GM19468 (cell line): ENCODE measurements around the gene POU2F2.

ENCODE experiments used
- ATAC-seq: cut with Tn5 transposase; IDR thresholded peaks from one replicate; pipeline ENCODE4 v1.9.1; 2021; ENCODE audit warnings: mild to moderate bottlenecking, moderate library complexity, moderate number of reproducible peaks; ENCODE audit not compliant: unreplicated experiment; ENCODE audit errors: extremely low read depth

POU2F2 gene

DNA sequence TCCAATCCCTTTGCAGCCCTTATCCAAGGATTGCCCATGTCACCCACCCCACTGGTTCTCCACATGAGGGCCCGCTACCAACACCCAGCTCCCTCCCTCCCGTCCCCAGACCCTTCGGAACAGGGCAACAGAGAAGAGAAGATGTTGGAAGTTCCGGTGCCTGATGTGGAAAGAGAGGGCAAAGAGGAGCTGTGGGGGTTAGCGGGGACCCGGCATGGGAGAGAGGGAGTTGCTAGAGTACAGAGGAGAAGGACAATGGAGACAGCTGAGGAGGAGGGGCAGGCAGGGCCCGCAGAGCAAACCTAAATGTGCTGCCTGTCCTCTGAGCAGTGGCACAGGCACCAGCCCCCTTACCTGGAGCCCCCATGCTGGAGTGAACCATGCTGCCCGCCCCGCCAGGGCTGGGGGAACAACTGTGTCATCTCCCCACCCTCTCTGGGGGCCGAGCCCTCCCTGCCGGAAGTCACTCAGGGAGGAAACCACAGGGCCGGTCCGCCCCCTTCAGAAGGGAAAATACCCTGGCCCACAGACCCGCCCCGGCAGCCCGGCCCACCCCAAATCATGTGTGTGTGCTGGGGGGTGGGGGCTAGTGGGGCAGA is at the start of gene POU2F2:
Gene POU2F2, minus strand, starts transcription at position 417 of the 599 bp plus-strand sequence. Its CDS starts 35 bp downstream, at position 382.
- no peak for ATAC-seq

DNA sequence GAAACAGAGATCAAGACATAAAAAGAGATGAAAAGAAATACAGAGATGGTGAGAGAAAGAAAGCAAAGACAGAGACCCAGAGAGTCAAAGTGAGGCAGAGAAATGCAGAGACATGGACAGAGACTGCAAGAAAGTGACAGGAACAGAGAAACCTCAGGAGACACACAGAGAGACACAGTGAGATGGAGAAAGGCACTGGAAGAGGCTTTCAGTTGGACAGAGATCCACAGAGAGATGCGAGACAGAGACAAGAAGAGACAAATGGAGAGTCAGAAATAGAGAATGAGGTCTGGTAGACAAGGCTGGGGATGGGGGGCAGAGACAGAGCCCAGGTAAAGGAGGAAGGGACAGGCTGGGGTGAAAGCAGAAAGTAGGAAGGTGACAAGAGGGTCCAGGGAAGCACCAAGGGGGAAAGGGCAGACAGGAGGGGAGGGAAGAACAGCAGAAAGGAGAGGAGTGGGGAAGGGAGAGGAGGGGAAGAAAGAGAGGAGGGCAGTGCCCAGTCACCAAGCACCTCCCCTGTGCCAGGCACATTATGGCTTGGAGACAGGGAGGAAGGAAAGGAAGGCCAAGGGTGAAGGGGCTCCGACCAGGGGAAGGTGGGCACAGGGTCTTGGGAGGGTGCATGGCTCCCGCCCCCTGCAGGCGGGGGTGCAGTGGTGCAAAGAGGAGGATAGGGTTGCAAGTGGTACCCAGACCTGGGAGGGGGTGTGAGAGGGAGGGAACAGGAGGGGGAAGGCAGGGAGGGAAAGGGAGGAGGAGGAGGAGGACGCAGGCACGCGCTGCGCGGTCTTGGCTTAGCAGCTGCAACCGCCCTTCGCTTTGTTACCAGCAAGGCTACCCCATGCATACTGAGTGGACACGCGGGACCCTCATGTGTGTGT is 46.8 kb upstream of the POU2F2 start:
- no peak for ATAC-seq

DNA sequence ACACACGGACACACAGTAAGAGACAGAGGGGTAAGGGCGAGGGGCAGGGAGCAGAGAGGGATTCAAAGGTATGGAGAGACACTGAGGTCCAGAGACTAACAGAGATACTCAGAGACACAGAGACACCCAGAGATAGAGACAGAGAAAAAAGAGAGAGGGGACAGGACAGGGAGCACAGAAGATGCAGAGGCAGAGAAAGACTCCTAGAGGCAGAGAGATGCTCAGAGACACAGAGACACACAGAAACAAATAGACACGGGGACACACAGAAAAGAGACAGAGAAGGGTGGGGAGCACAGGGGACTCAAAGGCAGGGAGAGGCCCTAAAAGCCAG is 45.4 kb upstream of the POU2F2 start:
- no peak for ATAC-seq

DNA sequence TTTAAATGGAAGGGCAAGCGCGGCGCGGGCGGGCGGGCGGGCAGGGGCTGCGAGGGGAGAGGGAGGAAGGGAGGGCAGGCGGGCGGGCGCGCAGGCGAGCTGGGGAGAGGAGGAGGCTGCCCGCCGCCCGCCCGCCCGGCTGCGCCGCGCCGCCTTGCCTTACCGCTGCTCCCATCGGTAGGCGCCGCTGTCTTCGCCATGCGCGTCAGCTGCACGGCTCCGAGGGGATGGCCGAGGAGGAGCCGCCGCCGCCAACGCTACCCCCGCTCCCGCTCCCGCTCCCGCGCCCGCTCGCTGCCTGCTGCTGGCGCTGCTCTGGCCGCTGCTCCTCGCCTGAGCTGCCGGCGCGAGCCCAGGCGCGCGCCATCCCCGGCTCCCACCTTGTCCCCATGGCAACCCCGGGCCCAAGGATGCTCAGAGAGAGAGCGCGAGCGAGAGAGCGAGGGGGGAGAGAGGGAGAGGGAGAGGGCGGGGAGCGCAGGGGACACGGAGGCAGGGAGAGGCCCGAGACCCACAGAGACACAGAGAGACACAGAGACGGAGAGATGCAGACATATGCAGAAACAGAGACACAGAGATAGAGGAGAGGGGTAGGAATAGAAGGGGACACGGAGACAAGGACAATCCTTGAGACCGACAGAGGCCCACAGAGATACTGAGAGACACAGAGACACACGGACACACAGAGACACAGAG is 44.9 kb upstream of the POU2F2 start:
- no peak for ATAC-seq

DNA sequence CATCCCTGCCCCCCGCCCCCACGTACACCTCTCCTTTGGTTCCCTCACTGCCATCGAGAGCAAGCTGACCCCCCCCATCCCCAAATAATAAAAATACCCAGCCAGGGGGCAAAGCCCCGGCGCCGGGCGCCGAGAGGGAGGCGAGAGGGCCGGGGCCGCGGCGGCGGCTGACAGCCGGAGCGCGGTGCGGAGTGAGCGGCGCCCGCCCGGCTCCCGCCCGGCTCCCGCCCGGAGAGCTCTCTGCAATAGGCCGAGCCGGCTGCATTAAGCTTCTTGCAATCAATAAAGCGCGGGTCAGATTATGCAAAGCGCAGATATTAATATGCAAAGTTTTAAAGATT is 44.4 kb upstream of the POU2F2 start:
- no peak for ATAC-seq

DNA sequence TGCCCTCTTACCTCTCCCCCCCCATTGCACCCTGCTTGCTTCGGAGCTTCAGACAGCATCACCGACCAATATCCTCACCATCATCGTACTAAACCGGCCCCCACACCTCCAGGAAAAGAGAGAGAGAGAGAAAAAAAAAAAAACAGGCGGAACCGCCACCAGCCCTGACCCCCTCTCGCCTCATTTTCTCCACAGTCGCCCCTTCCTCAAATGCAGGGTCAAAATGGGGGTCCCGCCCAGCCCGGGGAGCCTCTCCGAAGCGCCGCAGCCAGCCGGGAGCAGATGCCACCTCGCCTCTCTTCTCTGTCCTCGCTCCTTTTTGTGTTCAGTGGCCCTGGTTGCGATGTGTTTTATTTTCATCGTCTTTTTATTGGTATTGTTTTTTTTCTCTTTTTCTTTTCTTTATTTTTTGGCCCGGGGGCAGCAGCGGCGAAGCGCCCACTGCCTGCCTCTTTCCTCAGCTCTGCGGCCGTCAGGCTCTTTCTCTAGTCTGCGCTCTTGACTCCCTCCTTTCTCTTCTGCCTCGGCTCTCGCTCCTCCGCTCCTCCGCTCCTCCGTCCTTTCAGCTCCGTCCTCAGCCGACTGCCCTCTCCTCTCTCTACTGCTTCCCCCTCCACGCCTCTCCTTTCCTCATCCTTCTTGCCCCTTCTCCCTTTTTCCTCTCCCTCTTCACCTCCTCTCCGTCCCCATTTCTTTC is 43.9 kb upstream of the POU2F2 start:
- ATAC-seq = no peak

DNA sequence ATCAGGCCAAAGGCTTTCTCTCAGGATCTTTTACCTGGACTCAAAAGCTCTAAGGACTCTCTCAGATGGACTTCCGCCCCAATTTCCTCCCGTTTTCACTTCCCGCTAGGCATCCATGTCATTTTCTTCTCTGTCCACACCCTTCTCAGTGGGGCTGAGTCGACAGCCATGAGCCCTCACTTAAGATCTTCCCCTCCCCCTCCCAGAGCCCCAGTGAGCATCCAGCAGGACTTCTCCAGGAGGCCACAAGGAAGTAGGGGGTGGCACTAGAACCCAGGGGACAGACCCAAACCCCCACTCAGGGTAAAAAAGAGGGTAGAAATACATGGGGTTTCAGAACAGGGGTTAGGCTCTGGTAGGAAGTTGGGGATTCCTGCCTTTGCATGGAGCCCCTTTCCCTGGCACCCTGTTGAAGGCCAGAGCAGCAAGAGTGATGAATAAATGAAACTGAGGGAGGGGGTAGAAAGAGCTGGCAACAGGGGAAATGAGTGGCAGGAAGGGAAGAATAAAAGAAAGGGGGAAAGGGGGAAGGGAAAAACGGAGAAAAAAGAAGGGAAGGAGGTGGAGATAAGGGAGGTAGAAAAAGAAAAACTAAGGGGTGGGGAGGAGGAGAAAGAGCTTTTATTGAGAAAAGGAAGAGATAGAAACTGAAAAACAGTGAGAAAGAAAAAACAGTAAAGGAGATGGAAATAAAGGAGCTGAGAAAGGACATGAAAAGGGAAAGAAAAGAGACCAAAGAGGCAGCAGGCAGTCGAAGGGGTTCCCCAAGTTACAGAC is 42.9 kb upstream of the POU2F2 start:
- ATAC-seq = no peak

DNA sequence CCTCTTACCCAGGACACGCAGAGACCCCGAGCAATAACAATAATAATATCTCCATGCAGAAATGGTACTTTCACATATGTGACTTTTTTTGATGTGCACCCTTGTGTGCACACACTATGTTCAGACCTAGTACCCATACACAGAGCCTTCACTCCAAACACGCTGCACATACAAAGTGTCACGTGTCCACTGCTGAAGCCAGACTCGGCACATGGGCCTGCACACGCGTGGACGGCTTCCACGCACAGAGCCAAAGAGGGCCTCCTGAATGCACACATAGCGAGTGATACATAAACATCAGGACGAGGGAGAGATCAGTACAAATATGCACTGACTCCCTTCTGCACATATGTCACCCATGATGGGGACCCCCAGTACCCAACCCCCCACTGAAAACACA is 41.9 kb upstream of the POU2F2 start:
- ATAC-seq = no peak

DNA sequence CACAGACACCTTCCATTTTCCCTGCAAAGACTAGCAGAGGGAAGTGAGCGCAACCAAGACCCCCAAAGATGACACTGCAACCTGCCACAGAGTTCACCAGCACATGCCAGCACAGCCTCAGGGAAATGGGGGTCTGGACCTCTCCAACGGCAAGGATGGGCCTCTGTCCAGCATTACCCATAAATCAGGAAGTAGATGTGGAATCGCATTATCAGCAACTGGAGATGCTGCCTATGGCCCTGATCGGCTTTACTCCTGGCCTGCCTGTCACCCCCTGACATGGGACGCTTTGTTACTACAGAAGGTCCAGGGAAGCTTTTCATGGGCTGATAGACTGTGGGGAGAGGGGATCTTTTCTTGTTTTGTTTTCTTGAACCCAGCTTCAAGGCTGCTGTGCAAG is 41.4 kb upstream of the POU2F2 start:
- no peak for ATAC-seq

DNA sequence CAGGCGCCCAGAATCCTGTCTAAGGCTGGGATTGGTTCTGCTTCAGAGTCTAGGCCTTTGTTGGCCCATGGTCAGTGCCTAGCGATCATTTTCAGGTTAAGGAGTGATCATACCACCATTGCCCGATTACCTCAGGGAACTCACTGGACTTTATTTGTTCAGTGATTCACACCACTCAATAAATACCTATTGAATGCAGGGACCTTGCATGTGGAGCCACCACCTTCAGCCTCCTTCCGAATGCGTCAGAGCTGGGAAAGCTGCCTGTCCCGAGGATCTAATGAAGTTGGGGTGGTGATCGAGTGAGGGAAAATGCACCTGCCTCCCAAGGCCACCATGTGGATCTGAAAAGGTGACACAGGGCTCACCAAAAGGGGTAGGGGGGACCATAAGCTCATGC is 40.0 kb upstream of the POU2F2 start:
- no peak for ATAC-seq

DNA sequence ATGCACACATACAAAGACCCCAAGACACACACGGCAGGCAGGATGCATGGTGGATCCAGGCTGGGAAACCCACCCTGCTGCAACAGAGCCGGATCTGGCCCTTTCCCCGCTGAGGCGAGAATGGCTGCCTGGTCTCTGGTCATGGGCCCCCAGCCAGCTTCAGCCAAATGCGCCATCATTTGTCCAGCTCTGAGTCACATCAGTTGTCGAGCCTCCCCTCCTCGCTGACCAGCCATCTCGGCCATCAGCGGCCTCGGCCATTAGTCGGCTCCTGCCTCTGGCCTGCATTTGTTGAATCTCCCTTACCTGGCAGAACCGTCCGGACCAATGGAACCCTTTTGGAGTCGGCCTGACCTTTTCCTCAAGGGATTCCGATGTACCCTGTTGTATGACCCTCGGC is 38.5 kb upstream of the POU2F2 start:
- ATAC-seq = no peak

DNA sequence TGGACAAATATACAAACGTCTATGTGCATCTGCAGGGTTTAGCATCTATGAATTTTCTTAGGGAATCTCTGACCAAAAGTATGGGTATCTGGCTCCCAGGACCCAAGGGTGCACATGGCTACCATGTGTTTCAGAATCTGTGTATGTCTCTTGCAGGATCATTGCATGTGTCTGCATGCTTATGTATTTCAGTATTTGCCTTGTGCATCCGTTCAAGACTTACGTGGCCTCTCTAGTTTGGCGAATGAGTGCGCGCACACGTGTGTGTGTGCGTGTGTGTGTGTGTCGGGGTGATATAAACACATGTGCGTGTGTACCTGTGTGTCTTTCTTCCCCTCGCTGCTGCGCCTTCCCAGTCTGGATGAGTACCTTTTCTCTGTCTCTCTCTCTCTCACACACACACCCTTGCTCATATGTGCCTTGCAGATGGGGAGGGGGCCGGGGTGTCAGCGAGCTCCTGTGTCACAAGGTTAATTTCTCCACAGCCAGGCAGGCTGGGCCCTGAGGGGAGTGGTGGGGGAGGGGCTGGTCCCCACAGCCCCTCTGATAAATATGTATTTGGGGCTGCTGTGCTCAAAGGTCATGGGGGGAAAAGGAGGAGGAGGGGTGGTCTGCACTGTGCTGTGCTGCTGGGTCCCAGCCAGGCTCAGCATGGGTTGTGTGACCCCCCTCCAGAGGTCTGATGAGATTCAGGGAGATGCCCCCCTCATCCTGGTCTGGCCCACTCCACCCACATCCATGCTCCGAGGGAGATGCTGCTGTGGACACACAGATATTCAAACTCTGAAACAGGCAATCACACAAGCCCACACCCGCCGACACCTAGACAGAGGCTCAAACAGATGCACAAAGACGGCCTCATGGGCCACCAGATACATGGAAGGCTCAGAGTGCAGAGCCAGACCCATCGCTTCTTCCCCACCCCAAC is 37.5 kb upstream of the POU2F2 start:
- ATAC-seq = no peak

DNA sequence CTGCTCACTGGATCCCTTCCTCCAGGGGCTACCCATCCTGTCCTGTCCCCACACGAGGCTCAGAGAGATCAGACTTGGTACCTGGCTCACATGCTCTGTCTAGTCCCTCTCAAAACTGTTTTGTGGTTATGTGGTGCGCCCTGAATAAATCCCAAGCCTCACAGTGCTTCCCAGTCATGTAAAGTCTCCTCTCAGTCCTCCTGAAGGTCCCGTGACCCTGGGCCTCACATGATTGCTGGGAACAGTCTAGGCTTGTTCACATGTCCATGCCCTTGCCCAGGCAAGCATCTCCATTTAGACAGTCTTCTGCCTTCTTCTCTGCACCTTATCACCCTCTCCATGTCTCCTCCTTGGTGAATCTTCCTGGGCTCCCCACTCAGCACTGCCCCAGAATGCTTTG is 36.0 kb upstream of the POU2F2 start:
- no peak for ATAC-seq

DNA sequence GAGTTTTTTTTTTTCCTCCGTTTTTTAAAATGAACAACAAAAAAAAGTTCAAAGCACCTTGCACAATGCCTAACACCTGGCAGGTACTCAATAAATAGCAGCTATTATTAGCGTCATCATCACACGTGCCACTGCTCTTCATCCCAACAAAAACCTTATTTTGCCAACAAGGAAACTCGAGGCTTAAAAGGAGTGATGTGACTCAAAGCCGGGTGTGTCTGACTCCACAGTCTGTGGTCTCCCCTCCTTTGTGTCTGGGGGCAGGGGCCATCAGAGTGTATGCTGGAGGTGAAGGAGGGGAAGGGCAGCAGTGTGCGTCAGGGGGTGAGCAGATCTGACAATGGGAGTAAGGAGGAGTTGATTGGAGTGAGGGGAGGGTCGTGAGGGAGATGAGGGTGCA is 34.1 kb upstream of the POU2F2 start:
- ATAC-seq = no peak

DNA sequence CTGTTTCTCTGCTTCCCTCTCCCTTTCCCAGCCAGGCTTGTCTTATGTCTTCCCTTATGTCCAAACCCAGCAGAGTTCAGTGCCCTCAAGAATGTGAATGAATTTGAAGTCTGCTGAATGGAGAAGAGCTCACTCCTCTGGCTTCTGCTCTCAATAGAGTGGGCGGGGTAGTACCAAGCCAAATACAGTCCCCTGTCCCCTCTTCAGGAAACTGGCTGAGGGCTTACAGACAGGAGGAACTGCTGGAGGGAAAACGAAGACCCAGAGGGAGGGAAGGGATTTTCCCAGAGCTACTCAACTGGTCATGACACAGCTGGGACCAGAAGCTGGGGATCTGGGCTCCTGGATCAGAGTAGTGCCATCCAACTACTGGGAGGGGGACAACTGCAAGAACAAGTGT is 32.9 kb upstream of the POU2F2 start:
- no peak for ATAC-seq

DNA sequence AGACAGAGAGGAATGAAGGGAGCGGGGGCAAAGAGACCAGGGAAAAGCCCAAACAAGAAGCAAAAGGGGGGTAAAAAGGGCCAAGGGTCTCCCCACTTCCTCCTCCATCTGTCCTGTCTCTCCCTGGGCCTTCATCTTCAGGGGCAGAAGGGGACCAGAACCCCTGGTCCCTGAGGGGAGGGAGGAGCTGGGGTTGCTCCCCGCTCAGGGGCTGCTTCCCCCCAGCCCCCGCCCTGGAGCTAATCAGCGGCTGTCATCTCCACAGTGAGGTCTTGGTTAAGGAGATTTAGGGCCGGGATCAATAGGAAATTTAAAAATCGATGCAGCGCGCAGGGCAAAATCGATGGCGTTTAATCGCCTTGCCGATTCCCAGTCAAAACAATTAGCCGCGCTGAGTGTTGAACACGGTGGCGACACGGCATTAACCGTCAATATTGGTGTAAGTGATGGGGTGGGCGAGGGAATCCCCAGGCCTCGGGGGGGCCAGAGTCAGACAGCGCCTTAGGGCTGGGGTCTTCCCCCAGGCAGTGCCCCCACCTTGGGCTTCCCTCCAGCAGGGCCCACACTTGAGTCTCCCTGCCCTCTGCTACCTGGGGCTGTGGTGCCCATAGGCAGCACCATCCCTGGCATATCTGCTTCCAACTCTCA is 29.5 kb upstream of the POU2F2 start:
- no peak for ATAC-seq

DNA sequence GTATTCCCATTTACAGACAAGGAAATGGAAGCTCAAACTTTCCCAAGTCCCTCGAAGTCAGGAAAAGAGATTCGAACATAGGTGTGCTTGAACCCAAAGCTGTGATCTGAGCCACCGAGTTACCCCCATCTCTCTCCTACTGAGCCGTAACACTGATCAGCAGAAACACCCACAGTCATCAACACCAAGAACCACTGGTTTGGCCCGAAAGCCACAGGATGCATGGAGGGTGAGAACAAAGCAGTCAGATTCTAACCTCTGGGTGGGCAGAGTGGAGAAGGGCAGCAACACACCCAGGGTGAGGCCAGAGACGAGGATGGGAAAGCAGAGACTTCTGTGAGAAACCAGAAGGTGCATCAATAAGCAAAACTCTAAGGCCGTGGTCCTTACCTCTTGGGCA is 27.7 kb upstream of the POU2F2 start:
- no peak for ATAC-seq

DNA sequence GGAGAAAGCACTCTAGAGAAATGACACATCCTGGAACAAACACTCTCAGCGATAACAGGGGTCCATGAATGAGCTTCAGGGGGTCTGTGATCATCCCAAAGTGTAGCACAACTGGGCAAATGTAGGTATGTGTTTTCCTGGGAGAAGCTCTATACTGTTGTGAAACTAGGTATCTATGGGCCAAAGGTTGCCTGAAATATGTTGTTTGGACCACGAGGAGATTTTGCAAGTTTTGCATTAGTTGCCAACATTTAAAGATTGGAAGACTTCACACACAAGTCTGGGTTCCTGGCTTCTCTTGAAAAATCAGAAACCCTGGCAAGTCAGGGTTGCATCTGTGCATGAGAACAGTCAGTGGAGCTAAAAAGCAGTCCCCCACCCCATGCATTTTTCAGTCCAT is 26.7 kb upstream of the POU2F2 start:
- ATAC-seq = no peak

DNA sequence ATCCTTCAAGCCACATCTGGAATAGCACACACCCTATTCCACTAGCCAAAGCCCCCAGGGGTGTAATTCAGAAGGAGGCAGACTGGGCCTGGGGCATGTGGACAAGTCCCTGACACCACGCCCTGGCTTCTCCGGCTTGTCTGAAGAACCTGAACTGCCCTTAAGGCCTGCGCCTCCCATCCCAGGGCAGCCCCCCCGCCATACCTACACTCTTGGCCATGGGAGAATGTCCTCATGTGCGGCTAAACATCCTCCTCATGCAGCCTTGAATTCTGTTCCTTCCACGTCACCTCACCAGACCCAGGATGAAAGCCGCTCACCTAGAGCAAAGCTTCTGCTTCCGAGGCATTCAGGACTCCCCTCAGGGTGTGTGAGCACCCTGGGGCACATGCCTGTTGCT is 24.3 kb upstream of the POU2F2 start:
- no peak for ATAC-seq
